SK-N-SH (cell line): ENCODE results near the gene NOSTRIN. TPM values are rescaled to one million over a fixed set of nuclear protein-coding genes. Genes with fewer than 3 reads are reported as not detected.

Experiments
- CTCF ChIA-PET: fragments of 300-600, 350-600 bp; formaldehyde crosslinking; extraction: SDS; loops from one replicate; lab custom pipeline; 2021; lab: Yijun Ruan, JAX
- POLR2A ChIA-PET: fragments of 350-600 bp; sonication (Branson Sonifier 250); formaldehyde crosslinking; extraction: SDS; loops from one replicate; lab custom pipeline; 2020; ENCODE audit warnings: antibody characterized with exemption, inconsistent platforms; lab: Yijun Ruan, JAX
- DNase-seq: peaks from one replicate; pipeline ENCODE4 v3.0.0; 2012
- H2AFZ ChIP-seq: fragments of 200-600 bp; sonication (generic); 2 replicates; pipeline ENCODE4 v1.8.1; 2016; ENCODE audit warnings: antibody characterized with exemption, mild to moderate bottlenecking, low read depth
- H3F3A ChIP-seq: fragments of 200-600 bp; sonication (generic); replicated peaks from 2 replicates; pipeline ENCODE3; 2016; ENCODE audit warnings: antibody characterized with exemption, mild to moderate bottlenecking; ENCODE audit not compliant: insufficient read depth
- H3K27ac ChIP-seq, 2 experiments: fragments of 200-500 bp in 1 of 2; fragments of 200-600 bp in 1 of 2; sonication (Bioruptor generic) in 1 of 2; sonication (generic), shearing (Covaris generic) in 1 of 2; 2 replicates each; pipeline versions ENCODE4 v1.5.1 to v1.6.1; 2014 to 2016; ENCODE audit warnings: low read depth in 2 of 2, inconsistent platforms in 1 of 2, low read length in 1 of 2, mild to moderate bottlenecking in 1 of 2, mixed read lengths in 1 of 2
- H3K27me3 ChIP-seq: fragments of 200-600 bp; sonication (generic), shearing (Covaris generic); 2 replicates; pipeline ENCODE4 v1.6.1; 2016; ENCODE audit warnings: mixed run types; ENCODE audit not compliant: insufficient read depth
- H3K36me3 ChIP-seq, 2 experiments: fragments of 200-500 bp in 1 of 2; fragments of 200-600 bp in 1 of 2; sonication (Bioruptor generic) in 1 of 2; sonication (generic) in 1 of 2; replicated peaks in 1 of 2; 2 replicates each; pipeline versions ENCODE3 to v1.5.1; 2014 to 2016; ENCODE audit warnings: low read length in 1 of 2, mild to moderate bottlenecking in 1 of 2; ENCODE audit not compliant: insufficient read depth in 2 of 2, control insufficient read depth in 1 of 2
- H3K4me1 ChIP-seq, 2 experiments: fragments of 200-500 bp in 1 of 2; fragments of 200-600 bp in 1 of 2; sonication (Bioruptor generic) in 1 of 2; sonication (generic), shearing (Covaris generic) in 1 of 2; 2 replicates each; pipeline versions ENCODE4 v1.5.1 to v1.6.1; 2014 to 2016; ENCODE audit warnings: low read depth in 1 of 2, low read length in 1 of 2, mixed run types in 1 of 2; ENCODE audit not compliant: insufficient read depth in 2 of 2, control insufficient read depth in 1 of 2
- H3K4me2 ChIP-seq: fragments of 200-600 bp; sonication (generic), shearing (Covaris generic); 2 replicates; pipeline ENCODE4 v1.6.1; 2017; ENCODE audit warnings: mixed run types
- H3K4me3 ChIP-seq, 2 experiments: fragments of 200-500 bp in 1 of 2; fragments of 200-600 bp in 1 of 2; sonication (Bioruptor generic) in 1 of 2; sonication (generic), shearing (Covaris generic) in 1 of 2; 2 replicates each; pipeline versions ENCODE4 v1.5.1 to v1.8.1; 2014 to 2016; ENCODE audit warnings: low read depth in 2 of 2, inconsistent platforms in 1 of 2, low read length in 1 of 2, mild to moderate bottlenecking in 1 of 2, mixed read lengths in 1 of 2, moderate library complexity in 1 of 2
- H3K79me2 ChIP-seq: fragments of 200-600 bp; sonication (generic); 2 replicates; pipeline ENCODE4 v1.8.1; 2017; ENCODE audit warnings: mild to moderate bottlenecking; ENCODE audit not compliant: insufficient read depth
- H3K9ac ChIP-seq: fragments of 200-600 bp; sonication (generic); 2 replicates; pipeline ENCODE4 v1.6.1; 2017; ENCODE audit warnings: mixed run types
- H3K9me2 ChIP-seq: fragments of 200-600 bp; sonication (generic); 2 replicates; pipeline ENCODE4 v1.6.1; 2017; ENCODE audit warnings: mixed run types
- H3K9me3 ChIP-seq: fragments of 200-600 bp; sonication (generic); 2 replicates; pipeline ENCODE4 v1.6.1; 2017; ENCODE audit warnings: mixed run types, mild to moderate bottlenecking, moderate library complexity
- H4K20me1 ChIP-seq: fragments of 200-600 bp; sonication (generic); 2 replicates; pipeline ENCODE4 v1.6.1; 2017; ENCODE audit warnings: mild to moderate bottlenecking, mixed run types; ENCODE audit not compliant: insufficient read depth
- CHD2 ChIP-seq: fragments of 150-350 bp; IDR thresholded peaks from 2 replicates; pipeline ENCODE4 v1.6.1; 2018; ENCODE audit warnings: low read length; ENCODE audit not compliant: partially characterized antibody
- ELF1 ChIP-seq: IDR thresholded peaks from 2 replicates; pipeline ENCODE4 v1.4.0; 2012
- EP300 ChIP-seq, 2 experiments: IDR thresholded peaks; 2 replicates each; pipeline versions ENCODE4 v1.4.0 to v1.6.1; 2012; ENCODE audit warnings: borderline replicate concordance in 1 of 2, low read depth in 1 of 2, low read length in 1 of 2
- EZH2phosphoT487 ChIP-seq: fragments of 200-600 bp; sonication (generic); IDR thresholded peaks from 2 replicates; pipeline ENCODE4 v1.6.1; 2017; ENCODE audit warnings: low read depth, mixed run types, mild to moderate bottlenecking, antibody characterized with exemption, moderate library complexity, borderline replicate concordance
- FOSL2 ChIP-seq: IDR thresholded peaks from 2 replicates; pipeline ENCODE4 v1.4.0; 2012; ENCODE audit warnings: low read depth, mild to moderate bottlenecking, moderate library complexity, borderline replicate concordance
- FOXJ3 ChIP-seq: sonication (generic); formaldehyde crosslinking; IDR thresholded peaks from 2 replicates; pipeline ENCODE4 v1.5.1; 2020; ENCODE audit warnings: mild to moderate bottlenecking, missing genetic modification reagents
- FOXM1 ChIP-seq: IDR thresholded peaks from 2 replicates; pipeline ENCODE4 v1.4.0; 2012; ENCODE audit warnings: low read depth, mild to moderate bottlenecking
- GATA2 ChIP-seq: sonication (generic); formaldehyde crosslinking; IDR thresholded peaks from 2 replicates; pipeline ENCODE4 v1.5.0; 2020; ENCODE audit warnings: mild to moderate bottlenecking, missing genetic modification reagents
- MEF2A ChIP-seq: IDR thresholded peaks from 2 replicates; pipeline ENCODE4 v1.4.0; 2012; ENCODE audit warnings: low read depth, borderline replicate concordance
- POLR2AphosphoS5 ChIP-seq: IDR thresholded peaks from 2 replicates; pipeline ENCODE4 v1.6.1; 2012; ENCODE audit warnings: low read depth, low read length
- RAD21 ChIP-seq: IDR thresholded peaks from 2 replicates; pipeline ENCODE4 v1.6.1; 2012; ENCODE audit warnings: mild to moderate bottlenecking, low read length
- RXRA ChIP-seq: IDR thresholded peaks from 2 replicates; pipeline ENCODE4 v1.4.0; 2012; ENCODE audit warnings: low read depth, mild to moderate bottlenecking, borderline replicate concordance
- SIN3A ChIP-seq: IDR thresholded peaks from 2 replicates; pipeline ENCODE4 v1.6.1; 2012; ENCODE audit warnings: low read depth, mild to moderate bottlenecking, low read length, moderate library complexity, borderline replicate concordance
- SMC3 ChIP-seq: IDR thresholded peaks from 2 replicates; pipeline ENCODE4 v1.6.1; 2012; ENCODE audit warnings: low read depth, low read length, improper control_type of control experiment
- TAF1 ChIP-seq: IDR thresholded peaks from 2 replicates; pipeline ENCODE4 v1.6.1; 2012; ENCODE audit warnings: low read depth, mild to moderate bottlenecking, low read length, moderate library complexity, borderline replicate concordance
- TCF12 ChIP-seq: IDR thresholded peaks from 2 replicates; pipeline ENCODE4 v1.4.0; 2012
- TEAD4 ChIP-seq: IDR thresholded peaks from 2 replicates; pipeline ENCODE4 v1.4.0; 2012; ENCODE audit warnings: mild to moderate bottlenecking, borderline replicate concordance; ENCODE audit not compliant: insufficient read depth
- YY1 ChIP-seq: IDR thresholded peaks from 2 replicates; pipeline ENCODE4 v1.4.0; 2012; ENCODE audit warnings: low read depth, mild to moderate bottlenecking
- WGBS: methylation state at CpG from one replicate; pipeline ENCODE4 v1.1.6; 2017; ENCODE audit warnings: low lambda C conversion rate; 5-methylcytosine and 5-hydroxymethylcytosine counted together
- polyA plus RNA-seq, 3 experiments: library from polyadenylated mRNA; depleted of rRNA; stranded (reverse); fragments of >200 nt; gene quantifications; 2 replicates each; pipeline ENCODE4 v1.2.3, GENCODE V29; 2012
- TF ChIP-seq, protein P1 (sequence below): fragments of 150-350 bp; IDR thresholded peaks from 2 replicates; pipeline ENCODE4 v1.6.1; 2016; ENCODE audit warnings: mild to moderate bottlenecking, low read depth, low read length
- TF ChIP-seq, protein P2 (sequence below): fragments of 150-350 bp; IDR thresholded peaks from 2 replicates; pipeline ENCODE4 v1.6.1; 2017; ENCODE audit warnings: antibody characterized with exemption, low read length, low read depth, borderline replicate concordance
- TF ChIP-seq, protein P3 (sequence below): fragments of 200-600 bp; sonication (generic); IDR thresholded peaks from 2 replicates; pipeline ENCODE4 v1.6.1; 2017; ENCODE audit warnings: antibody characterized with exemption, mild to moderate bottlenecking, moderate library complexity
- TF ChIP-seq, protein P4 (sequence below): IDR thresholded peaks from 2 replicates; pipeline ENCODE4 v1.4.0; 2012; ENCODE audit warnings: low read depth, borderline replicate concordance
- TF ChIP-seq, protein P5 (sequence below): IDR thresholded peaks from 2 replicates; pipeline ENCODE4; 2012

NOSTRIN gene
- polyA plus RNA-seq, 1 of the 3 experiments (the other 2 are of a cell fraction) = not detected

DNA sequence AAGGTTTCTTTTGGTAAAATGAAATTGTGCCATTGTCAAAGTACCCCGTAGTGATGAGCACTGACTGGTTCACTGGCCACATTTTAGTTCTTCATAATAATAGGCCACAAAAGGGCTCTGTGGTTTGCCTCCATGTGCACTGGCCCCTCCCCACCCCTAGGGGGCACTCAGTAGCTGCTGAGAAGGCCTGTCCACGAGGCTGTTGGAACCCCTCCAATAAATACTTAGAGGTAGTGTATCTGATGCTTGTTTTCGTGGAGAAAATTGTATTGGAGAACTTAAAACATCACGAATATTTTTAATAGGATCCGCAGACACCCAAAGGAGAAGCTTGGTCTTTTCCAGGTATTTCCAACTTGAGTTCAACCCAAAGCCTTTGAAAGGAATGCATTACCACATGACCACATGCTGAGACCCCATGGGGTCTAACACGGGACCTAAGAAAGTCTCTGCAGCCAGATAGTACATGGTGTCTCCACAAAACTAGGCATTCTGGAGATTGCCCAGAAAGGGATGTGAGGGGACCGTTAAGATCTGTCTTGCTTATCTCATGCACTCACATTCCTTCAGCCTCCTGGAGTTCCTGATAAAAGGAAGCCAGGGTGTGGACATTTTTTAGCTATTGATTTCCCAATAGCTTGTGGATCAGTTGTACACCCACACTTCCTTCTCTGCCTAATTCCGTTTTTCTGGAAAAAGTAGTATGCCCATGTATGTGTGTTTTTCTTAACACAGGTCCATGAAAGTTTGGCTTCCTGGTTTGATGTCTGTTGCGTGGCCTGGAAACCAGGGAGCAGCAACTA, 28.5 kb upstream of the NOSTRIN start:
- Histone ChIP-seq H3K9ac (no peak overlapping the region), H4K20me1 (no peaks in the 10 kb centered on the region), H3K79me2 (no peaks in the 10 kb centered on the region), H3K4me1 (peaks cover 0 to 7% of the 10 kb centered on the region in 2 experiments; a peak in 1 of 4 replicates), H3K4me2 (no peak overlapping the region), H3F3A (no peaks in the 10 kb centered on the region), H3K9me2 (no peaks in the 10 kb centered on the region), H3K36me3 (peaks cover 0 to 3% of the 10 kb centered on the region in 2 experiments), H2AFZ (no peak overlapping the region), H3K27me3 (no peaks in the 10 kb centered on the region), H3K9me3 (no peaks in the 10 kb centered on the region), H3K27ac (no peak overlapping the region), H3K4me3 (peak overlapping the region in 1 of 2 experiments; percentile 35; a peak in 1 of 4 replicates)
- ChIA-PET POLR2A (no interaction called here), CTCF (interaction anchor here (0.7 to 1.4 kb wide), 4 partner anchors 13 to 147 kb away, joined by 3 read pairs; no protein-coding TSS in a partner anchor)
- 67% methylated on average over 9 of the region's 9 CpGs for WGBS
- DNase-seq = peak; percentile 39
- TF ChIP-seq, protein P1, sequence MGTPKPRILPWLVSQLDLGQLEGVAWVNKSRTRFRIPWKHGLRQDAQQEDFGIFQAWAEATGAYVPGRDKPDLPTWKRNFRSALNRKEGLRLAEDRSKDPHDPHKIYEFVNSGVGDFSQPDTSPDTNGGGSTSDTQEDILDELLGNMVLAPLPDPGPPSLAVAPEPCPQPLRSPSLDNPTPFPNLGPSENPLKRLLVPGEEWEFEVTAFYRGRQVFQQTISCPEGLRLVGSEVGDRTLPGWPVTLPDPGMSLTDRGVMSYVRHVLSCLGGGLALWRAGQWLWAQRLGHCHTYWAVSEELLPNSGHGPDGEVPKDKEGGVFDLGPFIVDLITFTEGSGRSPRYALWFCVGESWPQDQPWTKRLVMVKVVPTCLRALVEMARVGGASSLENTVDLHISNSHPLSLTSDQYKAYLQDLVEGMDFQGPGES = no peak
- no peak for TF ChIP-seq CHD2
- TF ChIP-seq, protein P2, sequence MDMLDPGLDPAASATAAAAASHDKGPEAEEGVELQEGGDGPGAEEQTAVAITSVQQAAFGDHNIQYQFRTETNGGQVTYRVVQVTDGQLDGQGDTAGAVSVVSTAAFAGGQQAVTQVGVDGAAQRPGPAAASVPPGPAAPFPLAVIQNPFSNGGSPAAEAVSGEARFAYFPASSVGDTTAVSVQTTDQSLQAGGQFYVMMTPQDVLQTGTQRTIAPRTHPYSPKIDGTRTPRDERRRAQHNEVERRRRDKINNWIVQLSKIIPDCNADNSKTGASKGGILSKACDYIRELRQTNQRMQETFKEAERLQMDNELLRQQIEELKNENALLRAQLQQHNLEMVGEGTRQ = no peak
- TF ChIP-seq ELF1 = no peak
- TF ChIP-seq MEF2A = no peak
- TF ChIP-seq EZH2phosphoT487 = no peak
- TF ChIP-seq, protein P3, sequence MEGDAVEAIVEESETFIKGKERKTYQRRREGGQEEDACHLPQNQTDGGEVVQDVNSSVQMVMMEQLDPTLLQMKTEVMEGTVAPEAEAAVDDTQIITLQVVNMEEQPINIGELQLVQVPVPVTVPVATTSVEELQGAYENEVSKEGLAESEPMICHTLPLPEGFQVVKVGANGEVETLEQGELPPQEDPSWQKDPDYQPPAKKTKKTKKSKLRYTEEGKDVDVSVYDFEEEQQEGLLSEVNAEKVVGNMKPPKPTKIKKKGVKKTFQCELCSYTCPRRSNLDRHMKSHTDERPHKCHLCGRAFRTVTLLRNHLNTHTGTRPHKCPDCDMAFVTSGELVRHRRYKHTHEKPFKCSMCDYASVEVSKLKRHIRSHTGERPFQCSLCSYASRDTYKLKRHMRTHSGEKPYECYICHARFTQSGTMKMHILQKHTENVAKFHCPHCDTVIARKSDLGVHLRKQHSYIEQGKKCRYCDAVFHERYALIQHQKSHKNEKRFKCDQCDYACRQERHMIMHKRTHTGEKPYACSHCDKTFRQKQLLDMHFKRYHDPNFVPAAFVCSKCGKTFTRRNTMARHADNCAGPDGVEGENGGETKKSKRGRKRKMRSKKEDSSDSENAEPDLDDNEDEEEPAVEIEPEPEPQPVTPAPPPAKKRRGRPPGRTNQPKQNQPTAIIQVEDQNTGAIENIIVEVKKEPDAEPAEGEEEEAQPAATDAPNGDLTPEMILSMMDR = peak; percentile 79
- TF ChIP-seq SIN3A = no peak
- TF ChIP-seq EP300 (IDR thresholded peaks at IDR 0.05; ENCODE audit: borderline replicate concordance in 1 of 2, low read depth in 1 of 2, low read length in 1 of 2) = no peak
- no peak for TF ChIP-seq FOXM1
- no peak for TF ChIP-seq TEAD4
- no peak for TF ChIP-seq GATA2 (CRISPR knock-in tag)
- TF ChIP-seq TCF12 = no peak
- no peak for TF ChIP-seq TAF1
- TF ChIP-seq, protein P4, sequence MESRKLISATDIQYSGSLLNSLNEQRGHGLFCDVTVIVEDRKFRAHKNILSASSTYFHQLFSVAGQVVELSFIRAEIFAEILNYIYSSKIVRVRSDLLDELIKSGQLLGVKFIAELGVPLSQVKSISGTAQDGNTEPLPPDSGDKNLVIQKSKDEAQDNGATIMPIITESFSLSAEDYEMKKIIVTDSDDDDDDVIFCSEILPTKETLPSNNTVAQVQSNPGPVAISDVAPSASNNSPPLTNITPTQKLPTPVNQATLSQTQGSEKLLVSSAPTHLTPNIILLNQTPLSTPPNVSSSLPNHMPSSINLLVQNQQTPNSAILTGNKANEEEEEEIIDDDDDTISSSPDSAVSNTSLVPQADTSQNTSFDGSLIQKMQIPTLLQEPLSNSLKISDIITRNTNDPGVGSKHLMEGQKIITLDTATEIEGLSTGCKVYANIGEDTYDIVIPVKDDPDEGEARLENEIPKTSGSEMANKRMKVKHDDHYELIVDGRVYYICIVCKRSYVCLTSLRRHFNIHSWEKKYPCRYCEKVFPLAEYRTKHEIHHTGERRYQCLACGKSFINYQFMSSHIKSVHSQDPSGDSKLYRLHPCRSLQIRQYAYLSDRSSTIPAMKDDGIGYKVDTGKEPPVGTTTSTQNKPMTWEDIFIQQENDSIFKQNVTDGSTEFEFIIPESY = no peak
- TF ChIP-seq FOXJ3 = no peak
- TF ChIP-seq POLR2AphosphoS5 = no peak
- no peak for TF ChIP-seq FOSL2
- TF ChIP-seq, protein P5, sequence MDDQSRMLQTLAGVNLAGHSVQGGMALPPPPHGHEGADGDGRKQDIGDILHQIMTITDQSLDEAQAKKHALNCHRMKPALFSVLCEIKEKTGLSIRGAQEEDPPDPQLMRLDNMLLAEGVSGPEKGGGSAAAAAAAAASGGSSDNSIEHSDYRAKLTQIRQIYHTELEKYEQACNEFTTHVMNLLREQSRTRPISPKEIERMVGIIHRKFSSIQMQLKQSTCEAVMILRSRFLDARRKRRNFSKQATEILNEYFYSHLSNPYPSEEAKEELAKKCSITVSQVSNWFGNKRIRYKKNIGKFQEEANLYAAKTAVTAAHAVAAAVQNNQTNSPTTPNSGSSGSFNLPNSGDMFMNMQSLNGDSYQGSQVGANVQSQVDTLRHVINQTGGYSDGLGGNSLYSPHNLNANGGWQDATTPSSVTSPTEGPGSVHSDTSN = no peak
- peak; percentile 71 for TF ChIP-seq RAD21
- no peak for TF ChIP-seq RXRA
- TF ChIP-seq YY1 = no peak
- peak; percentile 63 for TF ChIP-seq SMC3
